Renal cortical epithelial cell (primary cell): ENCODE measurements around the gene MYH15. TPM values are rescaled to one million over a fixed set of nuclear protein-coding genes. Genes with fewer than 3 reads are reported as not detected.

Experiments
- DNase-seq: peaks from one replicate; pipeline ENCODE4 v3.0.0-alpha.2; 2011; ENCODE audit warnings: low read depth
- total RNA-seq: library from RNA; depleted of rRNA; stranded (reverse); fragments of >200 nt; gene quantifications from 2 replicates; pipeline ENCODE4 v1.2.3, GENCODE V29; 2014

MYH15 gene
- total RNA-seq, 1 donor from 2014 or later = 0.05 TPM

- no peak for DNase-seq
Observed at GRCh38 chr3:108509871-108510270, 525 bp downstream of the MYH15 start.

- DNase-seq = no peak
Observed at GRCh38 chr3:108509263-108509662, 1.1 kb downstream of the MYH15 start.

- DNase-seq = no peak
Observed at GRCh38 chr3:108507902-108508301, 2.5 kb downstream of the MYH15 start.

- no peak for DNase-seq
Observed at GRCh38 chr3:108505811-108506210, 4.6 kb downstream of the MYH15 start.

GRCh38 chr3:108503722-108504121, 6.7 kb downstream of the MYH15 start:
- no peak for DNase-seq

GRCh38 chr3:108501535-108501934, 8.9 kb downstream of the MYH15 start:
- no peak for DNase-seq

GRCh38 chr3:108500728-108501127, 9.7 kb downstream of the MYH15 start:
- no peak for DNase-seq

GRCh38 chr3:108497271-108497670, 13.1 kb downstream of the MYH15 start:
- no peak for DNase-seq

- DNase-seq = no peak
Observed at GRCh38 chr3:108495717-108496116, 14.7 kb downstream of the MYH15 start.

- no peak for DNase-seq
Observed at GRCh38 chr3:108494906-108495531, 15.4 kb downstream of the MYH15 start.

GRCh38 chr3:108493862-108494261, 16.5 kb downstream of the MYH15 start:
- DNase-seq = peak; percentile 11

GRCh38 chr3:108491456-108491855, 18.9 kb downstream of the MYH15 start:
- no peak for DNase-seq

- peak; percentile 56 for DNase-seq
Observed at GRCh38 chr3:108489776-108490175, 20.6 kb downstream of the MYH15 start.

GRCh38 chr3:108488631-108489030, 21.8 kb downstream of the MYH15 start:
- DNase-seq = no peak

- DNase-seq = no peak
Observed at GRCh38 chr3:108487439-108487838, 23.0 kb downstream of the MYH15 start.

- peak; percentile 52 for DNase-seq
Observed at GRCh38 chr3:108486941-108487340, 23.5 kb downstream of the MYH15 start.

- no peak for DNase-seq
Observed at GRCh38 chr3:108486338-108486737, 24.1 kb downstream of the MYH15 start.

GRCh38 chr3:108485146-108485545, 25.2 kb downstream of the MYH15 start:
- DNase-seq = no peak

GRCh38 chr3:108479224-108479623, 31.2 kb downstream of the MYH15 start:
- DNase-seq = peak; percentile 12

GRCh38 chr3:108477511-108478147, 32.8 kb downstream of the MYH15 start:
- DNase-seq = peak; percentile 64

- no peak for DNase-seq
Observed at GRCh38 chr3:108475220-108475782, 35.1 kb downstream of the MYH15 start.

GRCh38 chr3:108474581-108474980, 35.8 kb downstream of the MYH15 start:
- no peak for DNase-seq

GRCh38 chr3:108473711-108474110, 36.7 kb downstream of the MYH15 start:
- DNase-seq = no peak
